Measurements from ENCODE around the gene CALCR. TPM values are rescaled to one million over a fixed set of nuclear protein-coding genes. Genes with fewer than 3 reads are reported as not detected.
"Not testable (repeated sequence)": the region's sequence is repeated elsewhere in the genome, so short reads cannot be mapped to it uniquely, and the experiment has no call there.

Gene CALCR
- polyA plus RNA-seq (ENCODE audit: insufficient read length in 3 of 3): 1 to 10 TPM in 1 of 3 donors, under 1 TPM in 2; 0.79 to 1.0 (median 0.82) TPM
- long read RNA-seq, donor 1: 0 reads
- long read RNA-seq, donor 2: 0 reads
- long read RNA-seq, donor 3, partial matches to known transcripts: 0 of 1 reads
- long read RNA-seq, donor 3, other reads (novel, unspliced or antisense): 0 of 1 reads
- long read RNA-seq, donor 4: 0 reads
- long read RNA-seq, donor 5: 0 reads
- long read RNA-seq, donor 6: 0 reads
- long read RNA-seq, donor 7: 0 reads
- long read RNA-seq, donor 8: 0 reads
- long read RNA-seq, donor 9: 0 reads
- long read RNA-seq, donor 10: 0 reads
- long read RNA-seq, donor 11: 0 reads
- long read RNA-seq, donor 12: 0 reads
- long read RNA-seq, donor 13: 0 reads
- long read RNA-seq, donor 14: 0 reads
- long read RNA-seq, donor 15: 0 reads
- long read RNA-seq, donor 16, partial matches to known transcripts: 0 of 1 reads
- long read RNA-seq, donor 16, other reads (novel, unspliced or antisense): 0 of 1 reads

DNA sequence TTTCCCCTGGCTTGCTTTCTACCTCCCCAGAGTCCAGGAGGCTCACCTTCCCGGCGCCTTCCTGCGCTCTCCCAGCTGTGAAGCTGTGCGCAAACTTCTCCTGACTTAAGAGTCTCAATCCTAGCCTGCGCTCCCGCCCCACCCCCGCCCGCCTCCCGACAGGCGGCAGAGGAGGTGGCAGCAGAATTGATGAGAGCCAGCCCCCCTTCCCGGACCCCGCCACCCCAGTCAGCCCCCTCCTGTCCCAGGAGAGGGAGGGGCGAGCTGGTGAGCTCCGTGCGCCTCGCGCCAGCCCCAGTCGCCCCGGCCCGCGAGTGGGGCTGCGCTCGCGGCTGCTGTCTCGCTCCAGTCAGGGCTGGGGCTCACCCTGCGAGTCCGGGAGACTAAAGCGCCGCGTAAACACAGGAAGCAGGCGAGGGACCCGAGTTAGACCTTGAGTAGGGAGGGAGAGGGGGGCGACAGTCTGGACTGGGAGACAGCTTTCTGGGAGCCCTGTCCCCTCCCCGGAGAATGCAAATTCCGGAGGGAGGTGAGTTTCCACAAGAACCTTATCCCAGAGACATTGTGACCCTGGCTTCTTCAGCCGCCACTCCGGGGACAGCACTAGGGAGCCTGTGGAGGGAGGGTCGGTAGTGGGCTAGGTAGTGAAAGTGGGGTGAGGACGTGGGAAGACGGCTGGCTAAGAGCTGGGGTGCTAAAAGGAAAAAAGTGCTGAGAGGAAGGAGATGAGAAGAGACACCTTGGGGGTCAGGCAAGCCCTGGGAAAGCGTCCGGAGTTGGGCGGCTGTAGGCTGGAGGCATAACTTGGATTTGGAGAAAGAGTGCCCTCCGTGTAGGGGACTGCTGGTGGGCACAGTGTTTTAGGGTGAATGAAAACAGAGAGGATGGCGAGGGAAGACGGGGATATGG lies at the start of gene CALCR:
CALCR (minus strand) TSS at position 79 of the 909 bp plus-strand sequence. CDS start 87,743 bp downstream, outside the sequence.
- peak in 2 of 11 donors; percentile 12 to 14 for DNase-seq (ENCODE audit: extremely low read depth in 1 of 11, low read depth in 9 of 11, low spot score in 4 of 11)

DNA sequence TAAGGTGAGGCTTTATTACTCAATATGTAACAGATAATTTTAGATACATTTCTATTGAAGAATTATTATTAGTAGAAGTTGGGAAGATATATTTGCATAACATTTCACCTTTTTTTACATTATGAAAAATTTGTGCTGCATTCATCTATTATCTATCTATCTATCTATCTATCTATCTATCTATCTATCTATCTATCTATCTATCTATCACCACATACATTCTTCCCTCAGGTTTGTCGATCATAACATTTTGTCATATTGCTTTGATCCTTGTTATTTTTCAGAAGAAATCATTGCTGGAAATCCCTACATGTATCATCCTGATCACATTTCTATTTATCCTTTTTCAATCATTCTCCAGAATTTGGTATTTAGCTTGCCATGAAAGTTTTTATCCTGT lies 49.3 kb upstream of the CALCR start:
- DNase-seq (ENCODE audit: extremely low read depth in 1 of 11, low read depth in 9 of 11, low spot score in 4 of 11): no peak

DNA sequence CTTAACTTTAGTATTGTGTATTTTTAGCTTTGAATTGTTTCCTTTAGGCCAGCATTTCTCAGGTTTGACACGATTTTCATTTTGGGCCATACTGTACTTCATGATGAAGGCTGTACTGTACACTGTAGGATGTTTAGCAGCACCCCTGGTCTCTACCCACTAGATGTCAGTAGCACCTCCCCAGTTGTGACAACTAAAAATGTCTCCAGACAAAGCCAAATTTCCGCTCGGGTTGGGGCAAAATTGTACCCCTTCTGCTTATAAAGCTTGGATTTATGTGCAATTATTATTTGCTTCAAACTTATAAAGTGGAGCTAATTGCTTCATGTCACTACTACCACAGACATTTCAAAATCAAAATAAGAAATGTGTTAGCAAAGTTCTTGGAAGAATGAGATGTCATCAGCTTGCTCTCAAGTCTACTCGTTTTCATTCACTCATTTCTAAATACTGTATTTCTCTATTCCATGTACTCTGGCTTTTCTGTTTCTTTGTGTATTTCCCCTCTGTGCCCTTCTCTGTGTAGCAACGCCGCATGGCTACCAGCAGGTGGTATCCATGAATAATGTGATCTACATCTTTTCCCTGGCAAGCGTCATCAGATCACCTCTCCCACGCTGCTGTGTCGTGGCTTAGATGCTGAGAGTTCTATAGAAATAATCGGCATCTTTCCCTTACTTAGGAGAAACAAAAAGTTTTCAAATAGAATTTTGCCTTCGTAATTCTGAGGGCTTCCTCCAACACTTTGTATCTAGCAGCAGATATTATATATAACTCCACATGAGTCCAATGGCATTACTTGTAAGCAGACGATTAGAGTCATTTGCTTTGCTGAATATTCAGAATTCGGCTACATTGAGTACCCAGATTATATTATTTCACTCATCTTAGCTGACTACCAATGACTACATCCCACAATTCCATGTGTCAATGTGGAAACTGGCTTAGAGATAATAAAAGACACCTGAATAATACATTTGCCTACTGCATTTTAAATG lies 47.8 kb upstream of the CALCR start:
- peak in 2 of 11 donors; percentile 3 for DNase-seq (ENCODE audit: extremely low read depth in 1 of 11, low read depth in 9 of 11, low spot score in 4 of 11)

DNA sequence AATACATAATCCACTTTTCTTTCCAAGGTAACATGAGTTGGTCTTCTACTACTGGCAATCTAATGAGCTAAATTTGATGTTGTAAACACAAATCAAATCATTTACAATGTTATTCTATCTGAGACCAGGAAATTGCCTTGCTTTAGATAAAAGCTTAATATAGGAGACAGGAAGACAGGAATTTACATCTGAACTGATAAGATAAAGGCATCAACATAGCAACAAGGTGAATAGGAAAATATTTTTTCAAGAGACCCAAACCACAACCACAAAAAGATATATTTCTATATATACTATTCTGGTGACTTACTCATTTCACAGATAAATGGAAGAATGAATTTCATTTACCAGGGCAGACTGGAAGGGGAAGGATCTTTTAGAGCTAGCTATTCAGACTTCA lies 46.3 kb upstream of the CALCR start:
- no peak for DNase-seq (ENCODE audit: extremely low read depth in 1 of 11, low read depth in 9 of 11, low spot score in 4 of 11)

DNA sequence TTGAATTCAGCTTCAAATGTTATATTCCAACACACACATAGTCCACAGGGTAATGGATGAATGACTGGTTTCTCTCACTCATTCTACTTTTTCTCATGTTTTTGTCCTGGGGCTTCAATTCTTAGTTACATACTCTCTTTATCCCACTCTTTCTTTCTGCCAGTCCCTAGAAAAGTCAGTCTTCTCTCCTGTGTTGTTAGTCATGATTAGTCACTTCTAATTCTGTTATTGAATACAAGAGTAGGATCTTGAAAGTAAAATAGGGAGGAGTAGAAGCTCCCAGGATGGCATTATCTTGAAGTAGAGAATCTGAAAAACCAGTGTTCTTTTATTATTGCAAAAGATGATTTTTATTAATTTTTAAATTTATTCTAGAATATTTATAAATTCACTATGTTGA lies 45.5 kb upstream of the CALCR start:
- no peak for DNase-seq (ENCODE audit: extremely low read depth in 1 of 11, low read depth in 9 of 11, low spot score in 4 of 11)

DNA sequence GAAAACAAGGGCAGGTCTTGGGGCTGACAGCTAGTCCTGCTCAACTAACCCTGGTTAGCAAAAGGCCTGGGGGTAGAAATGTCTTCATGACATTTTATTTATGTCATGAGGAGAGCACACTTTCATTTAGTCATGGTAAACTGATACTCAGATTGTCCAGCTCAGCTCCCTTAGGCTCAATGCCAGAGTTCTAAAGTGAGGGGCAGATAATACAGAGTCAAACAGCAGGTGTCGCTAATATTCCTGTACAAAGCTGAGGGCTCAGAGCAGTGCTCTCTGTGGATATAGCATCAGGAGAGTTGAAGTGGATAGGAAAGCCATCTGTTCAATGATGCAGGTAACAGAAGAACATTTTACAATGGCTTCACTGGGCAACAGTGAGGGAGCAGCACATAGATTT lies 26.8 kb upstream of the CALCR start:
- no peak for DNase-seq (ENCODE audit: extremely low read depth in 1 of 11, low read depth in 9 of 11, low spot score in 4 of 11)

DNA sequence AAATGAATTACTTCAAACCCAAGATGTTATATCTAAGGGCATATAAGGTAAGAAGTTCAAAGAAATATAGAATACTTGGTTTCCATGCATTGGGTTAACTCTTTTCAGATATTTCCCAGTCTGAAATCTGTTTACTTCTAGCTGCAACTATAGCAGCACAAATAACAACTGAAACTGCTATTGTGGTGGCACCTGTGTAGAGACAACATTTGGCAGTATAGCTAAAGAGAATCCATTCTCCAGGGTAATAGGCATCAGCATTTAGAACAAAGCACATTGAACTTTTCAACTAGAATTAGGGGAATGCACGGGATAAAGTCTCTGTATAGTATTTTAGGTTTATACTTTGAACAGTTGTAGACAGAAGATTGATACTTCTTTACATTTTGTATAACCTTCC lies 19.7 kb upstream of the CALCR start:
- DNase-seq (ENCODE audit: extremely low read depth in 1 of 11, low read depth in 9 of 11, low spot score in 4 of 11): no peak

DNA sequence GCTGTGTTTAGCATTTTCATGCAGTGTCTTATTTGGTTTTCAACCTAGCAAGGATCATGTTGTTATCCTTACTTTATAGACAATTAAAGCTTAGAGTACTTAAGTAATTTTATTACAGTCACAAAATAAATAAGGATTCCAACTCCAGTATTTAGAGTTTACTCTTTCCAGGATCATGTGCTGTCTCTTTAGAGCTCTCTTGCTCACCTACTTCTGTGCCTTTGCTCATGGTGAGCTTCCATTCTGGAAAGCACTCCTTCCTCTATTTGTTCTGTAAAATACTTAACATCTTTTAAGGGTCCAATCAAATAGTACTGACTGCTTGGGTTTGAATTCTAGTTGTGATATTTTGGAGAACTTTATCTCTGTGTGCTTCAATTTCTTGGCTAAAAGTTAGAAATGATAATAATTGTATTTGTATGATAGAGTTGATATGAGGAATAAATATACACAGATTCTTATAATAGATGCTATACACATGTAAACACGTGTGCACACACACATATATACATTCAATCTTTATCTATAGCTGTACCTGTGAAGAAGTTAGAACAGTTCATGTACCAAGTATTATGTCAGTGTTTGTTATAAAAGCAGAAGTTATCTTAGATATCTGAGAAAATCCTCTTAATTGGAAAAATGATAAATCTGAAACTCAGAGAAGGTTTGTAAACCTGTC lies 18.2 kb upstream of the CALCR start:
- DNase-seq (ENCODE audit: extremely low read depth in 1 of 11, low read depth in 9 of 11, low spot score in 4 of 11): no peak

DNA sequence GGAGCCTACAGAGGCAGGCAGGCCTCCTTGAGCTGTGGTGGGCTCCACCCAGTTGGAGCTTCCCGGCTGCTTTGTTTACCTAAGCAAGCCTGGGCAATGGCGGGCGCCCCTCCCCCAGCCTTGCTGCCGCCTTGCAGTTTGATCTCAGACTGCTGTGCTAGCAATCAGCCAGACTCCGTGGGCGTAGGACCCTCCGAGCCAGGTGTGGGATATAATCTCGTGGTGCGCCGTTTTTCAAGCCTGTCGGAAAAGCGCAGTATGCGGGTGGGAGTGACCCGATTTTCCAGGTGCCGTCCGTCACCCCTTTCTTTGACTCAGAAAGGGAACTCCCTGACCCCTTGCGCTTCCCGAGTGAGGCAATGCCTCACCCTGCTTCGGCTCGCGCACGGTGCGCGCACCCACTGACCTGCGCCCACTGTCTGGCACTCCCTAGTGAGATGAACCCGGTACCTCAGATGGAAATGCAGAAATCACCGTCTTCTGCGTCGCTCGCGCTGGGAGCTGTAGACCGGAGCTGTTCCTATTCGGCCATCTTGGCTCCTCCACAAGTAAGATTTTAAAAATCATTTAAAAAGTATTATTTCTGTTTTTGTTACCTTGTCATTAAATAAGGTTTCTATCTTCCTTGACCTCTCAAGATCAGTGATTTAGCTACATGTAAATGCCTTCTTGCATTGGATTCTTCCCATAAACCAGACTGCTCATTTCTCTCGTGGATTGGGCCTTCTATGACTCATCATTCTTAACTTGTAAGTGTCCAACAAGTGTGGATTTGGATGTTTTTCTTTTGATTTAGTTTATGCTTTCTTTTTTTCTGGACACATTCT lies 16.9 kb upstream of the CALCR start:
- DNase-seq (ENCODE audit: extremely low read depth in 1 of 11, low read depth in 9 of 11, low spot score in 4 of 11): not testable (repeated sequence)

DNA sequence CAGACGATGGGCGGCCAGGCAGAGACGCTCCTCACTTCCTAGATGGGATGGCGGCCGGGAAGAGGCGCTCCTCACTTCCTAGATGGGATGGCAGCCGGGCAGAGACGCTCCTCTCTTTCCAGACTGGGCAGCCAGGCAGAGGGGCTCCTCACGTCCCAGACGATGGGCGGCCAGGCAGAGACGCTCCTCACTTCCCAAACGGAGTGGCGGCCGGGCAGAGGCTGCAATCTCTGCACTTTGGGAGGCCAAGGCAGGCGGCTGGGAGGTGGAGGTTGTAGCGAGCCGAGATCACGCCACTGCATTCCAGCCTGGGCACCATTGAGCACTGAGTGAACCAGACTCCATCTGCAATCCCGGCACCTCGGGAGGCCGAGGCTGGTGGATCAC lies 11.9 kb upstream of the CALCR start:
- not testable (repeated sequence) for DNase-seq (ENCODE audit: extremely low read depth in 1 of 11, low read depth in 9 of 11, low spot score in 4 of 11)

DNA sequence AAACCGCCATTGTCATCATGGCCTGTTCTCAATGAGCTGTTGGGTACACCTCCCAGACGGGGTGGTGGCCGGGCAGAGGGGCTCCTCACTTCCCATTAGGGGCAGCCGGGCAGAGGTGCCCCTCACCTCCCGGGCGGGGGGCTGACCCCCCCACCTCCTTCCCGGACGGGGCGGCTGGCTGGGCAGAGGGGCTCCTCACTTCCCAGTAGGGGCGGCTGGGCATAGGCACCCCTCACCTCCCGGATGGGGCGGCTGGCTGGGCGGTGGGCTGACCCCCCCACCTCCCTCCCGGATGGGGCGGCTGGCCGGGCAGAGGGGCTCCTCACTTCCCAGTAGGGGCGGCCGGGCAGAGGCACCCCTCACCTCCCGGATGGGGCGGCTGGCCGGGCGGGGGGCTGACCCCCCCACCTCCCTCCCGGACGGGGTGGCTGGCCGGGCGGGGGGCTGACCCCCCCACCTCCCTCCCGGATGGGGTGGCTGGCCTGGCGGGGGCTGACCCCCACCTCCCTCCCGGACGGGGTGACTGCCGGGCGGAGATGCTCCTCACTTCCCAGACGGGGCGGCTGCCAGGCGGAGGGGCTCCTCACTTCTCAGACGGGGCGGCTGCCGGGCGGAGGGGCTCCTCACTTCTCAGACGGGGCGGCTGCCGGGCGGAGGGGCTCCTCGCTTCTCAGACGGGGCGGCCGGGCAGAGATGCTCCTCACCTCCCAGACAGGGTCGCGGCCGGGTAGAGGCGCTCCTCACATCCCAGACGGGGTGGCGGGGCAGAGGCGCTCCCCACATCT lies 11.4 kb upstream of the CALCR start:
- not testable (repeated sequence) for DNase-seq (ENCODE audit: extremely low read depth in 1 of 11, low read depth in 9 of 11, low spot score in 4 of 11)

DNA sequence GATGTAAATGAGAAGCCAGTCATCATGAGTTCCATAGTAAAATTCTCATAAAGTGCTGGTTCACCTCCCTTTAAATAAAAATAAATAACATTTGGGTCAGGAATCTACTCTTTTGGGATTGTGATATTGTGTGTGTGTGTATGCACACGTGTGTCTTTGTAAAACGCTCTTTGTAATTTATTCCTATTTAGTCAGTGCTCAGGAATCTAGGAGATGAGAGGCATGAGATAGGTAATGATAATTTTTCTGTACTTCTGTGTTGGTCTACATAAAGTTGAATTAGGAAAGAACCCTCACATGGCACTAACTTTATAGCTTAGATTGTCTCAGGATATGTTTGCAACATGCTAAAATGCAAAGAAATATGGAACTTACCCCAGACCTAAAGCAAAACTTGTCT lies 4.9 kb upstream of the CALCR start:
- DNase-seq (ENCODE audit: extremely low read depth in 1 of 11, low read depth in 9 of 11, low spot score in 4 of 11): no peak

DNA sequence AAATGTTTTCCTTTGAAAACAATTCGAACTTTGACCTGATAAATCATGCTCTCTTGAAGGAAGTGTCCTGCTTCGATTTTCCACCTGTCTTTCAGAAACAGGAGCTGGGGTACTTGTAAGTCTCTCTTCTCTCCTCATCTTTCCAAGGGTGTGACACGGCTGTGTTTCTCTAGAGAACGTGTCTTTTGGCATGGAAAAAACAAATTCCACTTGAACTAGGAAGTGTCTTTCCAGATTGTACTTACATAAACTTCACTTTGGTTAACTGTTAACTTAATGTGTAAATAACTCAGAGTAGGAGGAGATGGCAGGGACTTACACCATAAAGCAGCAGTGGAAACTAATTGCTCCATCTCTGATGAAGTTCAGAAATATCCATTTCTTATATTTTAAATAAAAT lies 4.2 kb upstream of the CALCR start:
- DNase-seq (ENCODE audit: extremely low read depth in 1 of 11, low read depth in 9 of 11, low spot score in 4 of 11): no peak

DNA sequence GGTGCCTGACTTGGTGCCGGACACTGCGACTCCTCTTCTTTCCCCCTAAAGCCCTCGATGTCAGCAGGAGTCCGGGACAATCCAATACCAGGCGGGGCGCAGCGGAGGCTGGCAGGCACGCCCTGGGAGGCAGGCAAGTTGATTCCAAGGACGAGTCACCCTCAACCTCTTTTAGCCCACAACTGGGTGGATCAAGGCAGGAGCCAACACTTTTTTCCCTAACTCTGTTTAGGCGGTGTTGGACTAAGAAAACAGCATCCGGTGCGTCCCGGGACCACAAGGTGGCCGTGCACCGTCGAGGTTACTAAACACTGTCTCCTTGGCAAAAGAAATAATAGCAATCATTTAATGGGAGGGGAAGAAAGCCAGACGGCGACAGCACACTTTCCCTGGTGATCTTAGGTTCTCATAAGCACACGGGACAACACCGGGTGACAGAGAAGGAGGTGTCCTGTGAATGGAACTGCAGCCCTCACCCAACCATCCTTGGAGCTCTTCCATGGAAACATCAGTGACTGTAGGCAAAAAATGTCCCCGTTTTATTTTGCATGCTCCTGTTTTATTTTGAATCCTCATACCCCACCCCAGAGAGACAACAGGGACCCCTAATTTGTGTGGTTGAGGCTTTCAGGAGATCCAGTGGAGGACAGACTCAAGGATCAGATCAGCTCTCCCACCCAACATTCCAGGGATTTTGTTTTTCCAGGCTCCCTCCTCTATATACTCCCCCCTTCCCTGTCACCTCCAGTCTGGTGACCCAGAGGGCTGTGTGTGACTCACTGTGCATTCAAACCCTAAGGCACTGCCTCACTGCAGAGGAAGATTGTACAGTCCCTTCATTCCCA lies 1.3 kb upstream of the CALCR start:
- DNase-seq (ENCODE audit: extremely low read depth in 1 of 11, low read depth in 9 of 11, low spot score in 4 of 11): no peak

DNA sequence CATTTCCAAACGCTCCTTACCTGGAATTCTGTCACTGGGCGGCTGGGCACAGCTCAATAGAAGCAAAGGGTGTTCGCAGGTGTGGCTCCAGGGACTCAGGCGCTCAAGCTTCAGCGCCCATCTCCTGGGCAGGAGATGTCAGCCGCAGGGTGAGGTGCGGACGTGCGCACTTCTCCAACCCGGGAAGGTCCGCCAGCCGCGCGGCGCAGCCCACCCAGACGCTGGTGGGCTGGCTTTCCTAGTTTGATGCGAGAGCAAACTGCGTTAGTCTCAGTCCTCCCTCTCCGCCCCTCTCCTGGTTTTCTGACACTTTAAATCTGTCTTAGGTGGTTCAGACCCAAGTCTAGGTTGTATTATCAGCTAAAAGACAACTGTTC lies 267 bp downstream of the CALCR start:
- DNase-seq (ENCODE audit: extremely low read depth in 1 of 11, low read depth in 9 of 11, low spot score in 4 of 11): peak in 1 of 11 donors; percentile 3

DNA sequence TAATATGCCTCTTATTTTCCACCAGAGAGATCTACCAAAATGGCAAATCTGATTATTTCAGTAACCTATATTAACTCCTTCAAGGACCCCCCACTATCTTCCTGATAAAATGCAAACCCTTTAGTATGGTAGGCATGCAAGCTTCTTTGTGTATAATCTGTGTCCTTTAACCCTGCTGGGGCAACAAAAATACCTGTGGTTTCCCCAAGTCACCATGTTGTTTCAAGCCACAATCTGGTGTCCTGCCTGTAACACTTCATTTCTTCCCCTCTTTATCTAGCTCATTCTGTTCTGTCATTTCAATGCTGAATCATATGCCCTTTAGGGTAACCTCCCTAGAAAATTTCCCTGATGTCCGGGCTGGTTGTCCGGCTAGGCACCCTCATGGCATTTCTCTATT lies 5.3 kb downstream of the CALCR start:
- no peak for DNase-seq (ENCODE audit: extremely low read depth in 1 of 11, low read depth in 9 of 11, low spot score in 4 of 11)
